SK-N-MC (cell line): ENCODE measurements around the gene ALAS1.

Experiments used
- DNase-seq: peaks from one replicate; pipeline ENCODE4 v3.0.0-alpha.2; 2011; ENCODE audit warnings: low read depth, low spot score
- H3K27ac ChIP-seq: fragments of 200-600 bp; sonication (generic); 2 replicates; pipeline ENCODE4 v1.5.1; 2016; ENCODE audit warnings: mixed run types
- H3K36me3 ChIP-seq: fragments of 200-600 bp; sonication (generic); 2 replicates; pipeline ENCODE4 v1.6.1; 2017; ENCODE audit warnings: antibody characterized with exemption, low read length, mixed read lengths; ENCODE audit not compliant: insufficient read depth
- H3K4me3 ChIP-seq: fragments of 200-600 bp; sonication (generic); 2 replicates; pipeline ENCODE4 v1.5.1; 2016
- H3K9ac ChIP-seq: fragments of 200-600 bp; sonication (generic); 2 replicates; pipeline ENCODE4 v1.8.0; 2017; ENCODE audit warnings: mixed run types, mixed read lengths; ENCODE audit not compliant: insufficient read length
- H3K9me3 ChIP-seq: fragments of 200-600 bp; sonication (generic); 2 replicates; pipeline ENCODE4 v1.6.1; 2017; ENCODE audit warnings: low read depth, mild to moderate bottlenecking, antibody characterized with exemption, low read length, moderate library complexity, mixed read lengths
- EZH2 ChIP-seq: fragments of 200-600 bp; sonication (generic); IDR thresholded peaks from one replicate; pipeline ENCODE4 v1.6.1; 2017; ENCODE audit warnings: antibody characterized with exemption
- FOXP2 ChIP-seq: optimal IDR thresholded peaks from 2 replicates; pipeline ENCODE3; 2011; ENCODE audit warnings: mild to moderate bottlenecking, moderate library complexity; ENCODE audit not compliant: insufficient read depth; ENCODE audit errors: extremely low read length, control extremely low read depth
- POLR2AphosphoS5 ChIP-seq: IDR thresholded peaks from 2 replicates; pipeline ENCODE4 v1.6.1; 2012; ENCODE audit warnings: mild to moderate bottlenecking, low read depth, low read length, borderline replicate concordance

The ALAS1 gene

GRCh38 chr3:52226229-52226817, 28.4 kb downstream of the ALAS1 start:
- Histone ChIP-seq H3K9ac (no peak overlapping the region), H3K9me3 (no peaks in the 10 kb centered on the region), H3K27ac (no peak overlapping the region), H3K36me3 (no peaks in the 10 kb centered on the region; the same call in 1 of the 2 replicates), H3K4me3 (no peak overlapping the region)
- no peak for TF ChIP-seq EZH2
- TF ChIP-seq FOXP2: no peak
- no peak for TF ChIP-seq POLR2AphosphoS5
- no peak for DNase-seq

DNA sequence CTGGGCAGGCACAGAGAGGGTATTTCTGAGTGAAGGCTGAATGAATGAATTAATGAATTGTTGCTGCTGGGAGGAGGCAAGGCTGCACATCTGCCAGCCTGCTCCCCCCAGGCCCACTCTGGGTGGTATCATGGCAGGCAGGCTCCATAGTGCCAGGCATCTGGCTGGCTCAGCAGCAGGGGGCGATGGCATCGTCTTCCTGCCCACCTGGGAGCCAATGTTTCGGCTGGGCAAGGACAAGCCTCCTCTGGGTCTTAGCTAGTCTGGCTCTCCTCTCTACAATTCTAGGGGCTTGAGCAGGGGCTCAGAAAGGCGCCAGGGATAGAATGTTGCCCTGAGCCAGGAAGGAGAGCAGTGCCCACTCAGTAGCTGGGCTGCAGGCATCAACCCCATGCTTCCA, 29.2 kb downstream of the ALAS1 start:
- Histone ChIP-seq H3K4me3 (no peak overlapping the region), H3K9me3 (no peaks in the 10 kb centered on the region), H3K9ac (no peak overlapping the region), H3K27ac (no peak overlapping the region), H3K36me3 (no peaks in the 10 kb centered on the region; the same call in 1 of the 2 replicates)
- no peak for TF ChIP-seq EZH2
- TF ChIP-seq POLR2AphosphoS5: no peak
- DNase-seq: no peak

- H3K36me3 ChIP-seq: no peaks in the 10 kb centered on the region; the same call in 1 of the 2 replicates
- TF ChIP-seq FOXP2: no peak
- TF ChIP-seq POLR2AphosphoS5: no peak
- TF ChIP-seq EZH2: no peak
- H3K9ac ChIP-seq: no peak overlapping the region
- no peak overlapping the region for H3K27ac ChIP-seq
- H3K9me3 ChIP-seq: no peaks in the 10 kb centered on the region
- DNase-seq: no peak
- H3K4me3 ChIP-seq: no peak overlapping the region
Measured at GRCh38 chr3:52227766-52228165, 29.8 kb downstream of the ALAS1 start.

GRCh38 chr3:52228266-52228665, 30.3 kb downstream of the ALAS1 start:
- DNase-seq: no peak
- Histone ChIP-seq H3K9me3 (no peaks in the 10 kb centered on the region), H3K4me3 (no peak overlapping the region), H3K36me3 (no peaks in the 10 kb centered on the region; the same call in 1 of the 2 replicates), H3K9ac (no peak overlapping the region), H3K27ac (no peak overlapping the region)
- no peak for TF ChIP-seq POLR2AphosphoS5
- TF ChIP-seq FOXP2: no peak
- no peak for TF ChIP-seq EZH2

GRCh38 chr3:52228751-52229291, 30.9 kb downstream of the ALAS1 start:
- Histone ChIP-seq H3K9ac (no peak overlapping the region), H3K4me3 (no peak overlapping the region), H3K36me3 (no peaks in the 10 kb centered on the region; the same call in 1 of the 2 replicates), H3K9me3 (no peaks in the 10 kb centered on the region), H3K27ac (no peak overlapping the region)
- TF ChIP-seq EZH2: no peak
- TF ChIP-seq POLR2AphosphoS5: no peak
- TF ChIP-seq FOXP2: no peak
- no peak for DNase-seq

DNA sequence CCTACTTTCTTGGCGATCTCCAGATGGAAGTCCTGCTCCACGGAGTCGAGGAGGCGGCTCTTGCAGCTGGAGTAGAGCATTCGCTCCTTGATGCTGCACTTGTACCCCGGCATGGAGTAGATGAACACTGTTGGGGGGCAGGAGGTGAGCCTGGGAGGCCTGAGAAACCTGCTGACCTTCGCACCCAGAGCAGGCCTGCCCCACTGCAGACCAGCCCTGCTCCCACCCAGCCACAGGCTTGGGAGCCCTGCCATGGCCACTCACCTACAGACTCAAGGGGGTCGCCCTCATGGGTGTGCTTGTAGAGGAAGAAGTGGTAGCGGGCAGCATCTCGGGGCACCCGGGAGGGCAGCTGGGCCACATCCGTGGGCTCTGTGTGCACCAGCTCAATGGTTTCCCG, 31.7 kb downstream of the ALAS1 start:
- Histone ChIP-seq H3K9ac (no peak overlapping the region), H3K27ac (no peak overlapping the region), H3K36me3 (no peaks in the 10 kb centered on the region; the same call in 1 of the 2 replicates), H3K4me3 (no peak overlapping the region), H3K9me3 (no peaks in the 10 kb centered on the region)
- no peak for TF ChIP-seq FOXP2
- no peak for TF ChIP-seq EZH2
- no peak for TF ChIP-seq POLR2AphosphoS5
- DNase-seq: no peak

- no peaks in the 10 kb centered on the region for H3K9me3 ChIP-seq
- DNase-seq: no peak
- H3K36me3 ChIP-seq: no peaks in the 10 kb centered on the region; the same call in 1 of the 2 replicates
- no peak for TF ChIP-seq POLR2AphosphoS5
- TF ChIP-seq EZH2: no peak
- TF ChIP-seq FOXP2: no peak
- H3K27ac ChIP-seq: no peak overlapping the region
- H3K9ac ChIP-seq: no peak overlapping the region
- H3K4me3 ChIP-seq: no peak overlapping the region
Measured at GRCh38 chr3:52230461-52230860, 32.5 kb downstream of the ALAS1 start.

- DNase-seq: no peak
- no peak overlapping the region for H3K27ac ChIP-seq
- no peaks in the 10 kb centered on the region; the same call in 1 of the 2 replicates for H3K36me3 ChIP-seq
- H3K9me3 ChIP-seq: no peaks in the 10 kb centered on the region
- no peak overlapping the region for H3K4me3 ChIP-seq
- TF ChIP-seq EZH2 (no peak), FOXP2 (no peak), POLR2AphosphoS5 (no peak)
- H3K9ac ChIP-seq: no peak overlapping the region
Measured at GRCh38 chr3:52230889-52231499, 33.0 kb downstream of the ALAS1 start.
